ENCODE results near the gene HIPK4.

The HIPK4 gene

GRCh38 chr19:40367577-40368434, 22.2 kb downstream of the HIPK4 start:
- DNase-seq (ENCODE audit: low read depth in 2 of 2), result no peak

DNA sequence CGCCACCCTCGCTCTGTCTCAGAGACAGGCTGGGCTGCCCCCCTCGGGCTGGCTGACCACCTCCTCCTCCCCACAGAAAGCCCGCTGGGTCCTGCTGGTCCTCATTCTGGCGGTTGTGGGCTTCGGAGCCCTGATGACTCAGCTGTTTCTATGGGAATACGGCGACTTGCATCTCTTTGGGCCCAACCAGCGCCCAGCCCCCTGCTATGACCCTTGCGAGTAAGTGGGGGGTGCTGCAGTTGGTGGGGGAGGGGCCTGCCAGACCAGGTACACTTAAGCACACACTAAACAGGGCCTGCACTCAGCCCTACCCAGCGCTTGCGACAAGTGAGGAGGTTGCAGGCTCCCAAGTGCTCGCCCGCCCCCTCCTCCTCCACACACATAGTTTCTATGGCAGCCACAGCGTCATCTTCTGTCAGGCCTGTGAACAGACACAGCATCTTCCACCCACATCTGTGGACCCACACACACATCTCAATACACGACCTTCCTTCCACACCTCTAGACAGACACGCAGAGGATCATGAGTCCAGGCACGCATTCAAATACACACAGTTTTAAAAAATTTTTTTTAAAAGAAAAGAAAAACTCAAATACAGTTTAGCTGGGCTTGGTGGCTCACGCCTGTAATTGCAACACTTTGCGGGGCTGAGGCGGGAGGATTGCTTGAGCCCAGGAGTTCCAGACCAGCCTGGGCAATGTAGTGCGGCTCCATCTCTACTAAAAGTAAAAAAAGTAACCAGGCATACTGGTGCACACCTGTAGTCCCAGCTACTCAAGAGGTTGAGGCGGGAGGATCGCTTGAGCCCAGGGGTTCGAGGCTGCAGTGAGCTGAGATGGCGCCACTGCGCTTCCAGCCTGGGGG, 23.1 kb downstream of the HIPK4 start:
- DNase-seq (ENCODE audit: low read depth in 2 of 2), result no peak

DNA sequence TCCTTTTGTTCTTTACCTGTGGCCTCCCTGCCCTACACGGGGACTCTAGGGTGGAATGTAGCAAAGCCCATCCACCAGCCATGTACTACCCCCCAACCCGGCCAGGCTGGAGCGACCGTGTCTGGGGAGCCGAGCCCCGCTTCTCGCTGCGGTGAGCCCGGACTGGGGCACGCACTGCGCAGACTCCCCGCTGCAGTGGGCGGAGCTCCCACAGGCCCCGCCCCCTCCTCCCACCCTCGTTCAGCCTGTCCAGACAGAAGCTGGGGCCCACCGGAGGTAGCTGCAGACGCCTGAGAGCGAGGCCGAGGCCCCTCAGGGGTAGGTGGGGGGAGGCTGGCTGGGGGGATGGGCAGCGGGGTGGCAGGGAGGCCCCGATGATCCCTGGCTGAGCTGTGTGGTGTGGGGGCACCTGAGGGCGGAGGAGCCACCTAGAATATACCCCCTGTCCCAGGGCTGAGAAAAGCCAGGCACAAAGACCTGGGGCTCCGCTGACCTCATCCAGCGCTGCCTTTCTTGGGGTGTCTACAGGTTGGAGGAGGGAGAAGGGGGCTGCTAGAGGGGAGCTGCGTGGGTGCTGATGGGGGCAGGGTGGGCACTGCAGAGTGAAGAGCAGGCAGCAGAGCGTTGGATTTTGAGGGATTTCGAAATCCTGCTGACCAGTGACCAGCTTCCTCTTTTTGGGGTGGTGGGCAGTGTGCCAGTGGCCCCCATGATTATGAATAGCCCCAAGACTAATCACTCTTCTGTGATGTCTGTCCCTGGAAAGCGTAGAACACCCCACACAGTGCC, 24.2 kb downstream of the HIPK4 start:
- peak in 1 of 2 donors; percentile 46 for DNase-seq (ENCODE audit: low read depth in 2 of 2)

DNA sequence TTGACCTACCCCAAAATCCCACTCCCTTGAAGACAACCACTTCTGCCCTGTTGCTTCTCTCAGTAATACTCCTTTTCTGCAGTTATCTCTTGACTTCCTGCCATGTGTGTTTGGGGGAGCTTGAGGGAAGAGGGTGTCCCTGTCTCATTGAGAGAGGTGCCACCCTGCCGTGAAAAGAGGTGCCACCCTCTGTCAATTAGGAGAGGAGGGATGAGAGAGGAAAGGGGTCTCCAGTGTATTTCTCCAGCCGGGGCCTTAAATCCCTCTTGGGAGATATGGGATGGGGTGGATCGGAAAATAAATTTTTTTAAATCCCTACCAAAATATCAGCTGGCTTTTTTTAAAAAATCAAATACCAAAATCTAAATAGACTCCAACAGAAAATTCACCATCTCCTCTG, 25.0 kb downstream of the HIPK4 start:
- DNase-seq (ENCODE audit: low read depth in 2 of 2), result no peak

DNA sequence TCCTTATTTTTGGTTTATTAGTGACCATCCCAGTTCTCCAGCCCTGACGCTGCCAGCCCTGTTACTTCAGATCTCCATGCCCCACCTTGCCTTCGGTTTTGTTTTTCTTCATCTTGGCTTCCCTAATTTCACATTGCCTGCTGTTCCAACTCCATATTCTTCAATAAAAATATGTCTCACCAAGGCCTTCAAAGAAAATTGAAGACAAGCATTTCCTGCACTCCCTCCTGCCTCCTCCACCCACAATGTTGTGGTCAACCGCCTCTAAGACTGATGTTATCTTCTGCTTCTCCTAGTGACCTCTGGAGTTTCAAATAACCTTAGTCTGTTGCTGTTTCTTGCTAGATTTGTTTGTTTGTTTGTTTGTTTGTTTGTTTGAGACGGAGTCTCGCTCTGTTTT, 26.9 kb downstream of the HIPK4 start:
- DNase-seq (ENCODE audit: low read depth in 2 of 2), result no peak

DNA sequence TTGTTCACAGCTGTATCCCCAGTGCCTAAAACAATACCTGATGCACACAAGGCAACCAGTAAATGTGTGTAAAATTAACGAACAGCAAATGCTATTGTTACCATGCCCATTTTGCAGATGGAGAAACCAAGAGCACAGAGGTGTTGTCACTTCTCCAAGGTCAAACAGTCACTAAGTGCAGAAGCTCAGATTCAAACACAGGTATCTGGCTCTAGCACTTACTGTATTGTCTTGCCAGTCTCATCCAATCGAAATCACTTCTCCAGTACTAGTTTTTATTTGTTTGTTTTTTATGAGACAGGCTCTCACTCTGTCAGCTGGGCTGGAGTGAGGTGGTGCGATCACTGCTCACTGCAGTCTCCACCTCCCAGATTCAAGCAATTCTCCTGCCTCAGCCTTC, 27.8 kb downstream of the HIPK4 start:
- no peak for DNase-seq (ENCODE audit: low read depth in 2 of 2)

- no peak for DNase-seq (ENCODE audit: low read depth in 2 of 2)
Observed at GRCh38 chr19:40360708-40361241, 29.2 kb downstream of the HIPK4 start.

GRCh38 chr19:40360020-40360707, 29.8 kb downstream of the HIPK4 start:
- no peak for DNase-seq (ENCODE audit: low read depth in 2 of 2)

GRCh38 chr19:40358773-40359172, 31.2 kb downstream of the HIPK4 start:
- no peak for DNase-seq (ENCODE audit: low read depth in 2 of 2)

DNA sequence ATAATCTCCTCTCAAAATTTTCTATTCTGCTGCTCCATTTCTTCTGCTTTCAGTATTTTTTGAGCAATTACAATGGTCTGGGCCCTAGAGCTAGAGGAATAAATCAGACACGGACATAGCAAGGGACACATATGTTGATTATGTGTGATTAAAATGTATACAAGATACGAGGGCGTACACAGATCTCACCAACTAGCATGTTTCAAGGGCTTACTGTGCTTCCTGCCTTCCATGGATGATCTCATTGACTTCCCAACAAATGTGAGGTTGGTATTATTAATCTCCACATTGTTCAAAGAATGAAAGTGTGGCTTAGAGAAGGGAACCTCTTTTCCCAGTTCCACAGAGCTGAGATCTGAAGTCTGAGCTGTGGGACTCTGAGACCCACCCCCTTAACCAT, 32.3 kb downstream of the HIPK4 start:
- no peak for DNase-seq (ENCODE audit: low read depth in 2 of 2)

GRCh38 chr19:40356681-40357595, 33.0 kb downstream of the HIPK4 start:
- DNase-seq (ENCODE audit: low read depth in 2 of 2), result no peak

GRCh38 chr19:40355975-40356680, 33.9 kb downstream of the HIPK4 start:
- DNase-seq (ENCODE audit: low read depth in 2 of 2), result no peak

GRCh38 chr19:40348961-40349507, 40.9 kb downstream of the HIPK4 start:
- DNase-seq (ENCODE audit: low read depth in 2 of 2), result no peak

GRCh38 chr19:40348125-40348913, 41.7 kb downstream of the HIPK4 start, which contains the start of the genes C19orf47 and PLD3:
C19orf47 (minus strand) TSS chr19:40348397; CDS start chr19:40341857, 6,540 bp downstream.
PLD3 (plus strand) TSS chr19:40348695; CDS start chr19:40366484, 17,789 bp downstream.
- peak; percentile 90 to 98 for DNase-seq (ENCODE audit: low read depth in 2 of 2)

DNA sequence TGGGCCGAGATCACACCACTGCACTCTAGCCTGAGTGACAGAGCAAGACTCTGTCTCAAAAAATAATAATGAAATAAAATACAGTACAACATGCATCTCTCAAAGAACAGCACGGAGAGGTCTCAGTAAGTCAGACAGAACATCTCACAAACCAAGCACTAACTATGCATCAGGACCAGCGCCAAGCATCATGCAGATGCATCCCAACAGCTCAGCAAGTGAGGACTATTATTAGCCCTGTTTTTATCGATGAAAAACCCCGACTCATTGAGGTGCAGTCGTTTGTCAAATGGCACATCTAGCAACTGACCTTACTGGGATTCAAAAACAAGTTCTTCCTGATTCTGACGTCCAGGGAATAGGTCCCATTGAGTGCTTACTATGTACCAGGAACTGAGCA, 45.6 kb downstream of the HIPK4 start:
- no peak for DNase-seq (ENCODE audit: low read depth in 2 of 2)

GRCh38 chr19:40342644-40343311, 47.2 kb downstream of the HIPK4 start:
- DNase-seq (ENCODE audit: low read depth in 2 of 2), result no peak
